ENCODE measurements around the gene TBC1D9.

DNA sequence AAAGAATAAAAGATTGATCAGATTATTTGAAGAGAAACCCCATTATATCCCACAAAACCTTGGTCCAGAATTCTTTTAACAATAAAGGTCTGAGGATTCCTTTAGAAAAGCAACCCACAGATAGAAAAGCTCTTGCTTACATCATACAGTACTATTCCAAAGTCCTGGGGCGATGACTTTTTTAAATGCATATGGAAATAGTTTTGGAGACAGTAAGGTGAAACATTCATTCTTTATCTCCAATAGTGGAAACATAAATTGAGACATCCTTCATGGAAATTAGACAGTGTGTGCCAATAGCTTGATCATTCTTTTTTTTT is 101.7 kb downstream of the TBC1D9 start:
- TF ChIP-seq CTCF (IDR thresholded peaks at IDR 0.05) (no peak), EZH2 (IDR thresholded peaks at IDR 0.05; ENCODE audit: borderline replicate concordance, insufficient read depth, low read depth, low read length, poor library complexity, severe bottlenecking) (no peak)

Data from B cell (primary cell).